DND-41 (cell line): Measurements from ENCODE around the gene LRRC4B.

ENCODE experiments used
- ATAC-seq: fragments of 200-7000 bp; cut with Tn5 transposase; 3 replicates; pipeline ENCODE4 v1.9.1; 2021; ENCODE audit warnings: low read depth; ENCODE audit not compliant: insufficient read depth
- DNase-seq: peaks from one replicate; pipeline ENCODE4 v3.0.0-alpha.2; 2020
- H2AFZ ChIP-seq: 2 replicates; pipeline ENCODE4 v1.6.0; 2012; ENCODE audit warnings: low read depth, low read length
- H3K27ac ChIP-seq: 2 replicates; pipeline ENCODE4 v1.5.1; 2012; ENCODE audit warnings: low read length, inconsistent platforms
- H3K27me3 ChIP-seq: fragments of 200-600 bp; sonication (generic); 2 replicates; pipeline ENCODE4 v1.6.0; 2012; ENCODE audit warnings: low read length, mild to moderate bottlenecking, inconsistent platforms; ENCODE audit not compliant: insufficient read depth, poor library complexity
- H3K36me3 ChIP-seq: 2 replicates; pipeline ENCODE4 v1.5.1; 2012; ENCODE audit warnings: low read length, inconsistent platforms; ENCODE audit not compliant: insufficient read depth
- H3K4me1 ChIP-seq: 2 replicates; pipeline ENCODE4 v1.5.1; 2012; ENCODE audit warnings: mild to moderate bottlenecking, low read length; ENCODE audit not compliant: insufficient read depth
- H3K4me2 ChIP-seq: 2 replicates; pipeline ENCODE4 v1.6.0; 2012; ENCODE audit warnings: mild to moderate bottlenecking, moderate library complexity, low read length, inconsistent platforms; ENCODE audit not compliant: insufficient read depth
- H3K4me3 ChIP-seq, 2 experiments: fragments of 200-600 bp in 1 of 2; shearing (Covaris generic) in 1 of 2; 2 replicates each; pipeline ENCODE4 v1.5.1; 2012 to 2016; ENCODE audit warnings: inconsistent platforms in 2 of 2, low read length in 2 of 2, mild to moderate bottlenecking in 2 of 2, low read depth in 1 of 2, moderate library complexity in 1 of 2
- H3K79me2 ChIP-seq: 2 replicates; pipeline ENCODE4 v1.6.0; 2012; ENCODE audit warnings: low read length, inconsistent platforms; ENCODE audit not compliant: insufficient read depth
- H3K9ac ChIP-seq: 2 replicates; pipeline ENCODE4 v1.6.0; 2012; ENCODE audit warnings: low read depth, mild to moderate bottlenecking, inconsistent platforms, low read length, moderate library complexity
- H3K9me3 ChIP-seq: 2 replicates; pipeline ENCODE4 v1.5.1; 2012; ENCODE audit warnings: low read length, moderate library complexity, mild to moderate bottlenecking, inconsistent platforms; ENCODE audit not compliant: insufficient read depth, severe bottlenecking
- H4K20me1 ChIP-seq: 2 replicates; pipeline ENCODE4 v1.6.0; 2012; ENCODE audit warnings: low read length; ENCODE audit not compliant: insufficient read depth
- EZH2 ChIP-seq: IDR thresholded peaks from 3 replicates; pipeline ENCODE4 v1.6.1; 2012; ENCODE audit warnings: borderline replicate concordance, low read depth, mild to moderate bottlenecking, moderate library complexity, low read length, inconsistent platforms; ENCODE audit not compliant: severe bottlenecking
- TF ChIP-seq, protein P1 (sequence below): IDR thresholded peaks from 2 replicates; pipeline ENCODE4 v1.5.1; 2012; ENCODE audit warnings: borderline replicate concordance, low read length, moderate library complexity, mild to moderate bottlenecking; ENCODE audit not compliant: poor library complexity, severe bottlenecking; ENCODE audit errors: extremely low read depth

Gene LRRC4B

DNA sequence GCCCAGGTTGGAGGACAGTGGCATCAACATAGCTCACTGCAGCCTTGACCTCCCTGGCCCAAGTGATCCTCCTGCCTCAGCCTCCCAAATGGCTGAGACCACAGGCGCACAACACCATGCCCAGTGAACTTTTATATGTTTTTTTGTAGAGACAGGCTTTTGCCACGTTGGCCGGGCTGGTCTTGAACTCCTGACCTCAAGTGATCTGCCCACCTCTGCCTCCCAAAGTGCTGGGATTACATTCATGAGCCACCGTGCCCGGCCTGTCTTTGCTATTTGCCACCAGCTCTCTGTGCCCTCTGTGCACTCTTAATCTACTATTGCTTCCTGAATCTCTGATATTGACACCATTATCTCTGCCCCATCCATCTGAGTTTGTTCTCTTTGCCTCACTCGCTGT, 34.3 kb upstream of the LRRC4B start:
- no peak overlapping the region for H3K4me3 ChIP-seq
- no peaks in the 10 kb centered on the region for H3K27me3 ChIP-seq
- no peaks in the 10 kb centered on the region for H3K79me2 ChIP-seq
- DNase-seq (no peak), ATAC-seq (no peak)
- no peak overlapping the region for H3K27ac ChIP-seq
- no peak overlapping the region for H3K4me2 ChIP-seq
- no peak overlapping the region for H3K9ac ChIP-seq
- H4K20me1 ChIP-seq, result no peaks in the 10 kb centered on the region
- H3K9me3 ChIP-seq, result no peaks in the 10 kb centered on the region
- H2AFZ ChIP-seq, result no peak overlapping the region
- no peaks in the 10 kb centered on the region for H3K36me3 ChIP-seq
- no peak for TF ChIP-seq EZH2
- TF ChIP-seq, protein P1, sequence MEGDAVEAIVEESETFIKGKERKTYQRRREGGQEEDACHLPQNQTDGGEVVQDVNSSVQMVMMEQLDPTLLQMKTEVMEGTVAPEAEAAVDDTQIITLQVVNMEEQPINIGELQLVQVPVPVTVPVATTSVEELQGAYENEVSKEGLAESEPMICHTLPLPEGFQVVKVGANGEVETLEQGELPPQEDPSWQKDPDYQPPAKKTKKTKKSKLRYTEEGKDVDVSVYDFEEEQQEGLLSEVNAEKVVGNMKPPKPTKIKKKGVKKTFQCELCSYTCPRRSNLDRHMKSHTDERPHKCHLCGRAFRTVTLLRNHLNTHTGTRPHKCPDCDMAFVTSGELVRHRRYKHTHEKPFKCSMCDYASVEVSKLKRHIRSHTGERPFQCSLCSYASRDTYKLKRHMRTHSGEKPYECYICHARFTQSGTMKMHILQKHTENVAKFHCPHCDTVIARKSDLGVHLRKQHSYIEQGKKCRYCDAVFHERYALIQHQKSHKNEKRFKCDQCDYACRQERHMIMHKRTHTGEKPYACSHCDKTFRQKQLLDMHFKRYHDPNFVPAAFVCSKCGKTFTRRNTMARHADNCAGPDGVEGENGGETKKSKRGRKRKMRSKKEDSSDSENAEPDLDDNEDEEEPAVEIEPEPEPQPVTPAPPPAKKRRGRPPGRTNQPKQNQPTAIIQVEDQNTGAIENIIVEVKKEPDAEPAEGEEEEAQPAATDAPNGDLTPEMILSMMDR, result no peak
- no peaks in the 10 kb centered on the region for H3K4me1 ChIP-seq

DNA sequence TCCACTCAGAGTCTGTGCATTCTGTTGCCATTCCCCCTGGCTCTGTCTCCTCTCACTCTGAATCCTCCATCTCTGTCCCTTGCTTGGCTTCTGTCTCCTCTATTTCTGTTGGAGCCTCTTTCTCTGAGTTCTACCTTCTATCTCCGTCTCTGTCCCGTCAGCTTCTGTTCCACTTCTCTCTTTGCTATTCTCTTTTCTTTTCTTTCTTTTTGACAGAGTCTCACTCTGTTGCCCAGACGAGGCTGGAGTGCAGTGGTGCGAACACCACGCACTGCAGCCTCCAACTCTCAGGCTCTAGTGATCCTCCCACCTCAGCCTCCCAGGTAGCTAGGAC, 33.8 kb upstream of the LRRC4B start:
- no peak overlapping the region for H3K4me2 ChIP-seq
- DNase-seq, result no peak
- H2AFZ ChIP-seq, result no peak overlapping the region
- no peak overlapping the region for H3K27ac ChIP-seq
- no peaks in the 10 kb centered on the region for H3K9me3 ChIP-seq
- no peaks in the 10 kb centered on the region for H3K27me3 ChIP-seq
- H3K79me2 ChIP-seq, result no peaks in the 10 kb centered on the region
- no peak overlapping the region for H3K4me3 ChIP-seq
- TF ChIP-seq, protein P1, result no peak
- no peak for TF ChIP-seq EZH2
- H3K9ac ChIP-seq, result no peak overlapping the region
- H3K36me3 ChIP-seq, result no peaks in the 10 kb centered on the region
- H4K20me1 ChIP-seq, result no peaks in the 10 kb centered on the region
- H3K4me1 ChIP-seq, result no peaks in the 10 kb centered on the region
- ATAC-seq, result no peak

DNA sequence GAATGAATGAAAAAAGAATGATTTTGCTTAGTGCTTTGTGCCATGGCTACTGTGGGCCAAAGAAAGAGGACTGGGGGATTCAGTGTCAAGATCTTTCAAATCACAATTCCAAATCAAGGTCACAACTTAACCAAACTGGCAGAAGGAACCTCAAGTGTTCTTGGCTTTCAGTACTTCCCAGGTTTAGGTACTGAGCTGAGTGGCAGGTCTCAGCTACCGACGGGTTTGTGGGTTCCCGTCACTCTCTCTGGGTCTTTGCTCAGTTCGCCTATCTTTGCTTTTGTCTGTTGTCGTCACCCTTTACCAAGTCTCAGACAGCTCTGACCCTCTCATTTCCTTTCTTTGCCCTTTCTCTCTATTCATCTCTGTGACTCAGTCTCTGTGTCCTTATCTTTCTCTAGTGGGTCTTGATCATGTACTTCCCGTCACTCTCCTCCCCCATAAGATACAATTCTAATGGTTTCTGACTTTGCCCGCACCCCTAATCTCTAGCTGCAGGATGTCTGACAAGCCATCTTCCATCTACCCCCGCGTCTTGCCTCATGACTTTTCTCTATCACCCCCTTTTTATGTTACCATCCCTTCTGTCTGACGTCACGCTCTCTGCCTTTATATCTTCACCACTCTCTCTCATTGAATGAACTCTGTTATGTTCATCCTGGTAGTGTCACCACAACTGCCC, 33.3 kb upstream of the LRRC4B start:
- no peaks in the 10 kb centered on the region for H3K79me2 ChIP-seq
- no peak overlapping the region for H3K9ac ChIP-seq
- no peaks in the 10 kb centered on the region for H3K36me3 ChIP-seq
- DNase-seq (no peak), ATAC-seq (no peak)
- no peaks in the 10 kb centered on the region for H3K9me3 ChIP-seq
- TF ChIP-seq, protein P1, result no peak
- TF ChIP-seq EZH2, result no peak
- H3K4me2 ChIP-seq, result no peak overlapping the region
- no peaks in the 10 kb centered on the region for H3K27me3 ChIP-seq
- no peaks in the 10 kb centered on the region for H3K4me1 ChIP-seq
- H2AFZ ChIP-seq, result no peak overlapping the region
- no peaks in the 10 kb centered on the region for H4K20me1 ChIP-seq
- H3K4me3 ChIP-seq, result no peak overlapping the region
- H3K27ac ChIP-seq, result no peak overlapping the region
